Activated T-helper 2 cell treated with anti-CD3 and anti-CD28 coated beads, Interferon-gamma antibody, Interleukin-2, Interleukin-4, amounts not matched to agents 10 μg/mL and 5 μg/mL and 100 μg/mL, durations not matched to agents 14 hours and 24 hours and 36 hours (primary cell): ENCODE data around the gene SLC35F4. TPM values are rescaled to one million over a fixed set of nuclear protein-coding genes. Genes with fewer than 3 reads are reported as not detected.

Experiments
- DNase-seq: peaks from one replicate; pipeline ENCODE4 v3.0.0; 2021; ENCODE audit warnings: low spot score
- H3K27ac Mint-ChIP-seq: one replicate; pipeline ENCODE4 v1.8.0; 2021; ENCODE audit warnings: mixed read lengths
- H3K27me3 Mint-ChIP-seq: one replicate; pipeline ENCODE4 v1.8.0; 2021; ENCODE audit warnings: low read depth, mixed read lengths
- H3K36me3 Mint-ChIP-seq: one replicate; pipeline ENCODE4 v1.8.0; 2021; ENCODE audit warnings: low read depth, mixed read lengths
- H3K4me1 Mint-ChIP-seq: one replicate; pipeline ENCODE4 v1.8.0; 2021; ENCODE audit warnings: low read depth, mixed read lengths
- H3K4me3 Mint-ChIP-seq: one replicate; pipeline ENCODE4 v1.8.0; 2021; ENCODE audit warnings: low read depth, mild to moderate bottlenecking, moderate library complexity, mixed read lengths
- H3K9me3 Mint-ChIP-seq: one replicate; pipeline ENCODE4 v1.8.0; 2021; ENCODE audit warnings: mixed read lengths
- intact Hi-C: fragments of 100-400 bp; cut with micrococcal nuclease; formaldehyde crosslinking; loops from one replicate; pipeline ENCODE4 v1.15.1; 2023
- total RNA-seq: library from RNA; stranded (reverse); gene quantifications from 2 replicates; pipeline ENCODE4 v1.2.3, GENCODE V29; 2022

Gene SLC35F4
- total RNA-seq, 1 donor from 2014 or later, result not detected

- Mint-ChIP-seq H3K4me1 (no peaks in the 10 kb centered on the region), H3K9me3 (peaks cover 19% of the 10 kb centered on the region), H3K4me3 (no peak overlapping the region), H3K27me3 (no peaks in the 10 kb centered on the region), H3K27ac (no peak overlapping the region), H3K36me3 (no peaks in the 10 kb centered on the region)
- DNase-seq, result no peak
- intact Hi-C loops, result no loop called here
Observed at GRCh38 chr14:57617510-57617909, 248.4 kb downstream of the SLC35F4 start.

GRCh38 chr14:57612946-57613345 lies 252.9 kb downstream of the SLC35F4 start:
- peaks cover 13% of the 10 kb centered on the region for H3K9me3 Mint-ChIP-seq
- no peaks in the 10 kb centered on the region for H3K4me1 Mint-ChIP-seq
- intact Hi-C loops, result no loop called here
- H3K27me3 Mint-ChIP-seq, result no peaks in the 10 kb centered on the region
- H3K27ac Mint-ChIP-seq, result no peak overlapping the region
- no peaks in the 10 kb centered on the region for H3K36me3 Mint-ChIP-seq
- no peak for DNase-seq
- H3K4me3 Mint-ChIP-seq, result no peak overlapping the region

- Mint-ChIP-seq H3K36me3 (no peaks in the 10 kb centered on the region), H3K4me1 (no peaks in the 10 kb centered on the region), H3K9me3 (peaks cover 10% of the 10 kb centered on the region), H3K27ac (no peak overlapping the region), H3K27me3 (no peaks in the 10 kb centered on the region), H3K4me3 (no peak overlapping the region)
- intact Hi-C loops, result no loop called here
- no peak for DNase-seq
Observed at GRCh38 chr14:57611555-57612075, 254.3 kb downstream of the SLC35F4 start.

GRCh38 chr14:57610631-57611030 lies 255.3 kb downstream of the SLC35F4 start:
- intact Hi-C loops, result no loop called here
- no peak overlapping the region for H3K27ac Mint-ChIP-seq
- H3K4me3 Mint-ChIP-seq, result no peak overlapping the region
- H3K27me3 Mint-ChIP-seq, result no peaks in the 10 kb centered on the region
- H3K36me3 Mint-ChIP-seq, result no peaks in the 10 kb centered on the region
- H3K4me1 Mint-ChIP-seq, result no peaks in the 10 kb centered on the region
- no peak for DNase-seq
- peaks cover 9% of the 10 kb centered on the region for H3K9me3 Mint-ChIP-seq

GRCh38 chr14:57609192-57610075 lies 256.5 kb downstream of the SLC35F4 start:
- Mint-ChIP-seq H3K4me1 (no peaks in the 10 kb centered on the region), H3K27ac (no peak overlapping the region), H3K9me3 (peaks cover 9% of the 10 kb centered on the region), H3K27me3 (no peaks in the 10 kb centered on the region), H3K4me3 (no peak overlapping the region), H3K36me3 (no peaks in the 10 kb centered on the region)
- DNase-seq, result no peak
- intact Hi-C loops, result no loop called here

GRCh38 chr14:57607086-57607485 lies 258.8 kb downstream of the SLC35F4 start:
- Mint-ChIP-seq H3K4me3 (no peak overlapping the region), H3K27me3 (no peaks in the 10 kb centered on the region), H3K27ac (no peak overlapping the region), H3K4me1 (no peaks in the 10 kb centered on the region), H3K9me3 (peaks cover 9% of the 10 kb centered on the region), H3K36me3 (no peaks in the 10 kb centered on the region)
- intact Hi-C loops, result no loop called here
- DNase-seq, result no peak

GRCh38 chr14:57583396-57583795 lies 282.5 kb downstream of the SLC35F4 start:
- DNase-seq, result no peak
- Mint-ChIP-seq H3K4me3 (no peak overlapping the region), H3K27me3 (no peaks in the 10 kb centered on the region), H3K36me3 (no peaks in the 10 kb centered on the region), H3K9me3 (peaks cover 15% of the 10 kb centered on the region), H3K4me1 (no peaks in the 10 kb centered on the region), H3K27ac (no peak overlapping the region)
- intact Hi-C loops, result no loop called here

- H3K27ac Mint-ChIP-seq, result no peak overlapping the region
- DNase-seq, result no peak
- no peaks in the 10 kb centered on the region for H3K4me1 Mint-ChIP-seq
- no peaks in the 10 kb centered on the region for H3K27me3 Mint-ChIP-seq
- H3K36me3 Mint-ChIP-seq, result no peaks in the 10 kb centered on the region
- H3K9me3 Mint-ChIP-seq, result peaks cover 15% of the 10 kb centered on the region
- intact Hi-C loops, result no loop called here
- H3K4me3 Mint-ChIP-seq, result no peak overlapping the region
Observed at GRCh38 chr14:57582746-57583145, 283.1 kb downstream of the SLC35F4 start.

GRCh38 chr14:57578801-57579200 lies 287.1 kb downstream of the SLC35F4 start:
- Mint-ChIP-seq H3K36me3 (no peaks in the 10 kb centered on the region), H3K4me1 (no peaks in the 10 kb centered on the region), H3K9me3 (peaks cover 3% of the 10 kb centered on the region), H3K4me3 (no peak overlapping the region), H3K27ac (no peak overlapping the region), H3K27me3 (no peaks in the 10 kb centered on the region)
- DNase-seq, result no peak
- intact Hi-C loops, result no loop called here

GRCh38 chr14:57576498-57576897 lies 289.4 kb downstream of the SLC35F4 start:
- DNase-seq, result no peak
- Mint-ChIP-seq H3K9me3 (no peaks in the 10 kb centered on the region), H3K4me3 (no peak overlapping the region), H3K36me3 (no peaks in the 10 kb centered on the region), H3K27ac (no peak overlapping the region), H3K4me1 (no peaks in the 10 kb centered on the region), H3K27me3 (no peaks in the 10 kb centered on the region)
- intact Hi-C loops, result no loop called here

GRCh38 chr14:57575482-57575881 lies 290.4 kb downstream of the SLC35F4 start:
- H3K36me3 Mint-ChIP-seq, result no peaks in the 10 kb centered on the region
- no peak overlapping the region for H3K4me3 Mint-ChIP-seq
- no peaks in the 10 kb centered on the region for H3K27me3 Mint-ChIP-seq
- no peaks in the 10 kb centered on the region for H3K9me3 Mint-ChIP-seq
- H3K27ac Mint-ChIP-seq, result no peak overlapping the region
- H3K4me1 Mint-ChIP-seq, result no peaks in the 10 kb centered on the region
- intact Hi-C loops, result no loop called here
- DNase-seq, result no peak

- Mint-ChIP-seq H3K27me3 (no peaks in the 10 kb centered on the region), H3K36me3 (no peaks in the 10 kb centered on the region), H3K4me1 (no peaks in the 10 kb centered on the region), H3K4me3 (no peak overlapping the region), H3K27ac (no peak overlapping the region), H3K9me3 (no peaks in the 10 kb centered on the region)
- intact Hi-C loops, result no loop called here
- no peak for DNase-seq
Observed at GRCh38 chr14:57574617-57575288, 291.1 kb downstream of the SLC35F4 start.

GRCh38 chr14:57573173-57573572 lies 292.7 kb downstream of the SLC35F4 start:
- H3K27ac Mint-ChIP-seq, result no peak overlapping the region
- no peaks in the 10 kb centered on the region for H3K27me3 Mint-ChIP-seq
- H3K4me3 Mint-ChIP-seq, result no peak overlapping the region
- no peaks in the 10 kb centered on the region for H3K9me3 Mint-ChIP-seq
- no peaks in the 10 kb centered on the region for H3K36me3 Mint-ChIP-seq
- H3K4me1 Mint-ChIP-seq, result no peaks in the 10 kb centered on the region
- DNase-seq, result no peak
- intact Hi-C loops, result no loop called here
